ENCODE data around the gene SACS.

The SACS gene

GRCh38 chr13:23399347-23399746, 34.2 kb downstream of the SACS start:
- no peak overlapping the region for H3K27ac ChIP-seq
- TF ChIP-seq CTCF (conservative IDR thresholded peaks at IDR 0.05), result no peak

- no peak overlapping the region for H3K27ac ChIP-seq
- no peak for TF ChIP-seq CTCF (conservative IDR thresholded peaks at IDR 0.05)
These were observed 38.7 kb downstream of the SACS start for GRCh38 chr13:23394821-23395220.

GRCh38 chr13:23392925-23393645, 40.4 kb downstream of the SACS start:
- no peak overlapping the region for H3K27ac ChIP-seq
- TF ChIP-seq CTCF (conservative IDR thresholded peaks at IDR 0.05), result no peak

- TF ChIP-seq CTCF (conservative IDR thresholded peaks at IDR 0.05), result no peak
- H3K27ac ChIP-seq, result no peak overlapping the region
These were observed 41.2 kb downstream of the SACS start for GRCh38 chr13:23392313-23392712.

GRCh38 chr13:23391752-23392151, 41.8 kb downstream of the SACS start:
- TF ChIP-seq CTCF (conservative IDR thresholded peaks at IDR 0.05), result no peak
- H3K27ac ChIP-seq, result no peak overlapping the region

- H3K27ac ChIP-seq, result no peak overlapping the region
- TF ChIP-seq CTCF (conservative IDR thresholded peaks at IDR 0.05), result no peak
These were observed 47.0 kb downstream of the SACS start for GRCh38 chr13:23386533-23386932.

GRCh38 chr13:23385931-23386330, 47.6 kb downstream of the SACS start:
- TF ChIP-seq CTCF (conservative IDR thresholded peaks at IDR 0.05), result no peak
- H3K27ac ChIP-seq, result no peak overlapping the region

All from VCaP (cell line).